ENCODE results near the gene TRIM16. TPM values are rescaled to one million over a fixed set of nuclear protein-coding genes. Genes with fewer than 3 reads are reported as not detected.

The TRIM16 gene
- total and polyA plus RNA-seq, 9 of the 15 experiments (the other 6 are each of a cell fraction or from before 2014, with no cell fraction given), result 3.5 to 9.2 (median 8.2) TPM

DNA sequence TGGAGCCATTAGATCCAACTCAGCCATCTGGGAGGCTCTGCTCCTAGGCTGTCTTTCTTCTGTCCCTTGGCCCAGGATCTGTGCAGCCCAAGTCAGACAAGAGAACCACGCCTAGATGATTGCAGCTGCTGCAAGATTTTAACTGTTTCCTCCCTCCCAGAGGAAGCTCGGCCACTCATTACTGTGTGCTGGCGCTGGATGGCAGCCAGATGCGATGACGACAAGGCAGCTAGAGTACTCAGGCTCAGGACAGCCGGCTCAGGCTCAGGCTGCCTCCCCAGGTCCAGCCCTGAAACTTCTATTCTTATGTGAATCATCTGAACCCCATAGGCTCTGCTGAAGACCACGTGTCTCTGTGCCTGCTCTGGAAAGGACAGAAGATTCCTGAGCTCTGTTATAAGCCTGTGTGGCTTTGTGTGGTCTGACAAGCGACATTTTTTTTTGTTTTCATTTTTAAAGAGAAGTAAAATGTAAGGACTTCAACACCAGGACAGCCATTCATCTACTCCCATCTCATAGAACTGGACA lies 32.5 kb downstream of the TRIM16 start (continued):
- TF ChIP-seq HCFC1 (IDR thresholded peaks at IDR 0.05; ENCODE audit: low read depth, low read length), result no peak
- peak; percentile 41; the same call in 1 of the 2 replicates for TF ChIP-seq EP300 (IDR thresholded peaks at IDR 0.05; ENCODE audit: low read length)
- TF ChIP-seq ARHGAP35 (IDR thresholded peaks at IDR 0.05; ENCODE audit: partially characterized antibody), result no peak
- TF ChIP-seq EP400 (IDR thresholded peaks at IDR 0.05), result peak; percentile 57
- TF ChIP-seq ZNF408 (CRISPR knock-in tag; IDR thresholded peaks at IDR 0.05; ENCODE audit: low read depth), result no peak
- TF ChIP-seq, protein P1, sequence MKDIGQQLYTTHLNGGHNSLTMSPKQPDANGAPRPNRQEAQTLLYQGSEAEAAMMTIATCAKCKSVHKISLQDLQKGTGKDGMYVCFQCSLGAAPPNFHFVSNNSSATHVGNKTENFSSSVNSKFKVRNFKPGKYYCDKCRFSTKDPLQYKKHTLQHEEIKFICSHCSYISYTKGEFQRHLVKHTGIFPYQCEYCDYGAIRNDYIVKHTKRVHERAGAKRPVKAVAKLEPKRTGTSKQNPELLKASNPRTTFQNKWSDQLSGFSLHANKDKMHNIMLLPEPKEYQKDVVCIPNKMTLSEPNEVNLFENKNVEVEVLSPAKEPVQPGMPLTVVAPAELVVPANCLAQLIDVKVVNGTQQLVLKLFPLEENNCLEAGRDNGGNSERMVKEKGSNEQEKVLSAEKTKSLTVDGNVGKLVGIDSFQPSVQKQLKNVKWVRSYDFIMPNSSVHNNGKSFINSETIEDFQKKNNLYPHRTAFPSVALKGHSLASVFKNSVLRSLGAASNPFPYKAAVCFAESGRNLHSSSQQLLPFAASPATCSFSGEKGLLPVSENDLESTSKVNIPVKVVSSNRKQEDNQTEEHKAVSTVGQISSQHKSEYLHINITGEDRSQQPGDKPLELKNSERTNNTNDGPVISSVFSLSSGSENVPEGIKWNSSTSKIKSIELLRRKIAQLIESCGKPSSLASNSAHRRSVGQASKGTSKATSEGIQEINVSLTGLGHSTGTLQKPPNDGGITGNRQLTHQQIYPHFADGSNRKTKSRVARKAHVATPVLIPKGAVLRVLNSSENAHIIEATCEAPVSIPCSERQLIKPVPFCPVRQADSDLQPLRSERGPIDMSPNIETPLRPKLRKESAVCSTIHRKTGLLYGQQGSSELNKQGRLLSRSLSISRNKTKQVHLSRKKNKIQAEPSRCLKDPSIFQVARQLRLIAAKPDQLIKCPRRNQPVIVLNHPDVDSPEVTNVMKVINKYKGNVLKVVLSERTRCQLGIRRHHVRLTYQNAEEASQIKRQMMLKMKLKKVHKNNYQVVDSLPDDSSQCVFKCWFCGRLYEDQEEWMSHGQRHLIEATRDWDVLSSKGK (CRISPR knock-in tag; IDR thresholded peaks at IDR 0.05), result no peak
- no peak for TF ChIP-seq ZNF79 (CRISPR knock-in tag; IDR thresholded peaks at IDR 0.05; ENCODE audit: low read depth)
- TF ChIP-seq SP2 (IDR thresholded peaks at IDR 0.05; ENCODE audit: extremely low read depth, low read depth, low read length, poor library complexity, severe bottlenecking), result no peak
- TF ChIP-seq FOSL1 (tag; conservative IDR thresholded peaks at IDR 0.05), result peak; percentile 65
- TF ChIP-seq RBBP5 (IDR thresholded peaks at IDR 0.05; ENCODE audit: borderline replicate concordance, insufficient read depth, low read length, poor library complexity, severe bottlenecking), result no peak
- TF ChIP-seq, protein P2, sequence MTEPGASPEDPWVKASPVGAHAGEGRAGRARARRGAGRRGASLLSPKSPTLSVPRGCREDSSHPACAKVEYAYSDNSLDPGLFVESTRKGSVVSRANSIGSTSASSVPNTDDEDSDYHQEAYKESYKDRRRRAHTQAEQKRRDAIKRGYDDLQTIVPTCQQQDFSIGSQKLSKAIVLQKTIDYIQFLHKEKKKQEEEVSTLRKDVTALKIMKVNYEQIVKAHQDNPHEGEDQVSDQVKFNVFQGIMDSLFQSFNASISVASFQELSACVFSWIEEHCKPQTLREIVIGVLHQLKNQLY (CRISPR knock-in tag; conservative IDR thresholded peaks at IDR 0.05), result no peak
- TF ChIP-seq SREBF1 (IDR thresholded peaks at IDR 0.05; ENCODE audit: borderline replicate concordance, low read depth, low read length), result no peak
- no peak for TF ChIP-seq MAFF (IDR thresholded peaks at IDR 0.05; ENCODE audit: low read length)
- TF ChIP-seq TRIM24 (IDR thresholded peaks at IDR 0.05), result no peak; a peak in 1 of 4 replicates
- no peak for TF ChIP-seq IRF2 (CRISPR knock-in tag; IDR thresholded peaks at IDR 0.05)
- no peak for TF ChIP-seq TSC22D4 (tag; IDR thresholded peaks at IDR 0.05)
- TF ChIP-seq, protein P3, sequence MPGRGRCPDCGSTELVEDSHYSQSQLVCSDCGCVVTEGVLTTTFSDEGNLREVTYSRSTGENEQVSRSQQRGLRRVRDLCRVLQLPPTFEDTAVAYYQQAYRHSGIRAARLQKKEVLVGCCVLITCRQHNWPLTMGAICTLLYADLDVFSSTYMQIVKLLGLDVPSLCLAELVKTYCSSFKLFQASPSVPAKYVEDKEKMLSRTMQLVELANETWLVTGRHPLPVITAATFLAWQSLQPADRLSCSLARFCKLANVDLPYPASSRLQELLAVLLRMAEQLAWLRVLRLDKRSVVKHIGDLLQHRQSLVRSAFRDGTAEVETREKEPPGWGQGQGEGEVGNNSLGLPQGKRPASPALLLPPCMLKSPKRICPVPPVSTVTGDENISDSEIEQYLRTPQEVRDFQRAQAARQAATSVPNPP (IDR thresholded peaks at IDR 0.05; ENCODE audit: borderline replicate concordance, insufficient read depth, insufficient read length), result no peak
- TF ChIP-seq, protein P4, sequence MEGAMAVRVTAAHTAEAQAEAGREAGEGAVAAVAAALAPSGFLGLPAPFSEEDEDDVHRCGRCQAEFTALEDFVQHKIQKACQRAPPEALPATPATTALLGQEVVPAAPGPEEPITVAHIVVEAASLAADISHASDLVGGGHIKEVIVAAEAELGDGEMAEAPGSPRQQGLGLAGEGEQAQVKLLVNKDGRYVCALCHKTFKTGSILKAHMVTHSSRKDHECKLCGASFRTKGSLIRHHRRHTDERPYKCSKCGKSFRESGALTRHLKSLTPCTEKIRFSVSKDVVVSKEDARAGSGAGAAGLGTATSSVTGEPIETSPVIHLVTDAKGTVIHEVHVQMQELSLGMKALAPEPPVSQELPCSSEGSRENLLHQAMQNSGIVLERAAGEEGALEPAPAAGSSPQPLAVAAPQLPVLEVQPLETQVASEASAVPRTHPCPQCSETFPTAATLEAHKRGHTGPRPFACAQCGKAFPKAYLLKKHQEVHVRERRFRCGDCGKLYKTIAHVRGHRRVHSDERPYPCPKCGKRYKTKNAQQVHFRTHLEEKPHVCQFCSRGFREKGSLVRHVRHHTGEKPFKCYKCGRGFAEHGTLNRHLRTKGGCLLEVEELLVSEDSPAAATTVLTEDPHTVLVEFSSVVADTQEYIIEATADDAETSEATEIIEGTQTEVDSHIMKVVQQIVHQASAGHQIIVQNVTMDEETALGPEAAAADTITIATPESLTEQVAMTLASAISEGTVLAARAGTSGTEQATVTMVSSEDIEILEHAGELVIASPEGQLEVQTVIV (CRISPR knock-in tag; IDR thresholded peaks at IDR 0.05; ENCODE audit: borderline replicate concordance), result no peak
- TF ChIP-seq, protein P5, sequence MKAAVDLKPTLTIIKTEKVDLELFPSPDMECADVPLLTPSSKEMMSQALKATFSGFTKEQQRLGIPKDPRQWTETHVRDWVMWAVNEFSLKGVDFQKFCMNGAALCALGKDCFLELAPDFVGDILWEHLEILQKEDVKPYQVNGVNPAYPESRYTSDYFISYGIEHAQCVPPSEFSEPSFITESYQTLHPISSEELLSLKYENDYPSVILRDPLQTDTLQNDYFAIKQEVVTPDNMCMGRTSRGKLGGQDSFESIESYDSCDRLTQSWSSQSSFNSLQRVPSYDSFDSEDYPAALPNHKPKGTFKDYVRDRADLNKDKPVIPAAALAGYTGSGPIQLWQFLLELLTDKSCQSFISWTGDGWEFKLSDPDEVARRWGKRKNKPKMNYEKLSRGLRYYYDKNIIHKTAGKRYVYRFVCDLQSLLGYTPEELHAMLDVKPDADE (conservative IDR thresholded peaks at IDR 0.05; ENCODE audit: control insufficient read depth, low read depth, low read length), result no peak

Data from K562 (cell line).